C4-2B (cell line): ENCODE results near the gene TCFL5.

Experiments used
- H3K27ac ChIP-seq: fragments of 450-650 bp; 2 replicates; pipeline ENCODE4 v1.5.1; 2017
- CTCF ChIP-seq: fragments of 450-650 bp; conservative IDR thresholded peaks from 2 replicates; pipeline ENCODE4 v1.5.1; 2017; ENCODE audit warnings: mild to moderate bottlenecking
- ZFX ChIP-seq: fragments of 450-650 bp; IDR thresholded peaks from 2 replicates; pipeline ENCODE4 v1.6.1; 2017

Gene TCFL5

DNA sequence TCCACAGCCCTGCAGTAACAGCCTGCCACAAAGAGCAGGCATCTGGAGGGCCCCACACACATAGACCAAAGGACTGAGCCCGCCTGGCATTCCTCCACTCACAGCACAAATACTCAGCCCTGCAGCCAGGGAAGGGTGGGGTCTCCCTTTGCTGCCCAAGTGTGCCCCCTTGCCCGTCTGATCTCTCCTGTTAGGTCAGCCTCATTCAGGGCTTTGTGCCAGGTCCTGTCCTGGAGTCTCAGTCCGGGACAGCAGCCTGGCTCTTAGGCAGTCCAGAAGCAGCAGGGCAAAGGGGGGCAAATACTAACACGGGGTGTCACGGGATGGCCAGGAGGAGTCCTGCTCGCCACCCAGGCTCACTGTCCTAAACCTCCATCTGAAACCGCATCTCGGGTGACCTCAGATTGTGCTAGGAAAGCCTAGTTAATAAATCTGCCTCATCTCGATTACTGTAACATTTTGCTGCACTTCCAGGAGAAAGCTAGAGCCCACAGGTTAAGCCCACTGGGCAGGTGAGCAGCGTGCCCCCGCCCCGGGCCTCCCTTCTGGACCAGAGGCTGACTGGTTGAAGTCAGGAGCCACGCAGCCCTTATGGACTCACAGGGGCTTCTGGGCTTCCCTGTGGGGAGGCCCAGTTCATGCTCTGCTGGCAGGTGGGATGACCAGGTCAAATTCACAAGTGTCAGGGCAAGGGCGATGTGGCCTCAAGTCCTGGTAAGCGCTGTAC is 60.2 kb downstream of the TCFL5 start:
- TF ChIP-seq ZFX (no peak), CTCF (no peak)
- H3K27ac ChIP-seq = no peak overlapping the region

GRCh38 chr20:62800314-62801259 is 61.0 kb downstream of the TCFL5 start:
- H3K27ac ChIP-seq = no peak overlapping the region
- no peak for TF ChIP-seq CTCF
- no peak for TF ChIP-seq ZFX

GRCh38 chr20:62799873-62800272 is 61.7 kb downstream of the TCFL5 start:
- H3K27ac ChIP-seq = no peak overlapping the region
- TF ChIP-seq CTCF (no peak), ZFX (no peak)

GRCh38 chr20:62799459-62799858 is 62.2 kb downstream of the TCFL5 start:
- no peak overlapping the region for H3K27ac ChIP-seq
- TF ChIP-seq CTCF (no peak), ZFX (no peak)

DNA sequence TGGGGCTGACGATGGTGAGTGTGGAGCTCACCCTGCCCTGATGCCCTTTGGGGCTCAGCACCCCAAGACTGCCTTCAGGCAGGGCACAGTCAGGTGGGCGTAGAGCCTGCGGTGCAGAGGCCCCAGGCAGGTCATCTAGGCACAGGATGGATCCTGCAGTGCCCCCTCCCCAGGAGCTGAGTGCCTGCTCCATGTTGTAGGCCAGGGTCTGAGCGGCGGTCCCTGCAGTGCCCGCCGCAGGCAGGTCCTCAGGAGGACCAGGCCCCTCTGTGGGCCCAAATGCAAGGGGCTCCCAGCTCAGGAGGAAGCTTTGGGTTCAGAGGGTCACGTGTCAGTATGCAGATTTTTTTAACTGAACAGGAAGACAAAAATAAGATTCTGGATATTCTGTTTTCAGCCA is 62.6 kb downstream of the TCFL5 start:
- TF ChIP-seq CTCF (no peak), ZFX (no peak)
- H3K27ac ChIP-seq = no peak overlapping the region

GRCh38 chr20:62797671-62798532 is 63.7 kb downstream of the TCFL5 start:
- peak overlapping the region; percentile 78; the same call in 1 of the 2 replicates for H3K27ac ChIP-seq
- TF ChIP-seq CTCF = no peak
- TF ChIP-seq ZFX = no peak
